ENCODE measurements around the gene UBA1.
A peak's percentile ranks its signal among the peaks of the same experiment; 100 is the strongest.

The UBA1 gene

GRCh38 chrX:47190445-47191269, 3.0 kb upstream of the UBA1 start:
- peak; percentile 58 for DNase-seq

- DNase-seq: peak; percentile 30
Observed at GRCh38 chrX:47191331-47191730, 2.3 kb upstream of the UBA1 start.

- DNase-seq: no peak
Observed at GRCh38 chrX:47191806-47192401, 1.7 kb upstream of the UBA1 start.

GRCh38 chrX:47194194-47194787, 662 bp downstream of the UBA1 start:
- no peak for DNase-seq

- no peak for DNase-seq
Observed at GRCh38 chrX:47196098-47196497, 2.5 kb downstream of the UBA1 start.

GRCh38 chrX:47197526-47197925, 3.9 kb downstream of the UBA1 start:
- no peak for DNase-seq

- DNase-seq: no peak
Observed at GRCh38 chrX:47198026-47198686, 4.5 kb downstream of the UBA1 start.

GRCh38 chrX:47198687-47199080, 5.1 kb downstream of the UBA1 start:
- DNase-seq: no peak

GRCh38 chrX:47199286-47199685, 5.7 kb downstream of the UBA1 start:
- no peak for DNase-seq

GRCh38 chrX:47200385-47201150, 6.9 kb downstream of the UBA1 start:
- no peak for DNase-seq

GRCh38 chrX:47201345-47201944, 7.8 kb downstream of the UBA1 start:
- no peak for DNase-seq

GRCh38 chrX:47202316-47202715, 8.7 kb downstream of the UBA1 start:
- no peak for DNase-seq

GRCh38 chrX:47202877-47203276, 9.2 kb downstream of the UBA1 start:
- DNase-seq: no peak

- DNase-seq: no peak
Observed at GRCh38 chrX:47204970-47205369, 11.3 kb downstream of the UBA1 start.

- DNase-seq: no peak
Observed at GRCh38 chrX:47206316-47206715, 12.7 kb downstream of the UBA1 start.

- DNase-seq: no peak
Observed at GRCh38 chrX:47208108-47208507, 14.5 kb downstream of the UBA1 start.

- DNase-seq: no peak
Observed at GRCh38 chrX:47209508-47210238, 16.0 kb downstream of the UBA1 start.

GRCh38 chrX:47210661-47211425, 17.2 kb downstream of the UBA1 start:
- no peak for DNase-seq

- DNase-seq: no peak
Observed at GRCh38 chrX:47212381-47213293, 19.0 kb downstream of the UBA1 start.
